ENCODE measurements around the gene COG5. TPM values are rescaled to one million over a fixed set of nuclear protein-coding genes. Genes with fewer than 3 reads are reported as not detected.

The COG5 gene
- total RNA-seq, 1 experiment from 2014 or later: 20.2 TPM

- Histone ChIP-seq H3K23me2 (ENCODE audit: insufficient read length, low read depth, low read length, poor library complexity, severe bottlenecking) (no peaks in the 10 kb centered on the region), H2AFZ (ENCODE audit: low read length) (no peak overlapping the region), H3K27me3 (ENCODE audit: insufficient read depth, low read length) (no peaks in the 10 kb centered on the region; the same call in 1 of the 2 replicates), H2BK120ac (ENCODE audit: low read depth, low read length, poor library complexity, severe bottlenecking) (no peak overlapping the region), H2BK5ac (ENCODE audit: insufficient read length, low read length) (no peak overlapping the region), H3K4me2 (ENCODE audit: insufficient read depth, insufficient read length, low read length) (no peak overlapping the region), H4K5ac (ENCODE audit: insufficient read length, low read depth, low read length) (no peak overlapping the region), H3K27ac (ENCODE audit: insufficient read length, low read depth, low read length) (no peak overlapping the region), H3K79me1 (ENCODE audit: insufficient read depth, low read depth, low read length, poor library complexity, severe bottlenecking) (no peaks in the 10 kb centered on the region), H3K4ac (ENCODE audit: low read depth, low read length) (no peak overlapping the region), H3K79me2 (ENCODE audit: insufficient read depth, low read length) (no peaks in the 10 kb centered on the region), H3K23ac (ENCODE audit: insufficient read length, low read depth, low read length) (no peak overlapping the region), H3K18ac (ENCODE audit: insufficient read length, low read depth, low read length) (no peak overlapping the region), H3K56ac (ENCODE audit: insufficient read length, low read depth, low read length) (no peak overlapping the region), H3K4me1 (ENCODE audit: insufficient read depth, low read length) (no peaks in the 10 kb centered on the region), H2BK20ac (ENCODE audit: low read depth, low read length, poor library complexity, severe bottlenecking) (no peak overlapping the region), H4K91ac (ENCODE audit: insufficient read length, low read depth, low read length) (no peak overlapping the region), H3K9me3 (ENCODE audit: control insufficient read depth, low read depth, low read length) (no peaks in the 10 kb centered on the region), H3T11ph (ENCODE audit: low read length) (no peak overlapping the region), H4K8ac (replicated peaks; ENCODE audit: insufficient read length, low read depth, low read length) (no peak overlapping the region), H4K20me1 (ENCODE audit: control insufficient read depth, insufficient read depth, insufficient read length) (no peaks in the 10 kb centered on the region), H2BK12ac (ENCODE audit: insufficient read length, low read depth, low read length) (no peak overlapping the region), H2BK15ac (ENCODE audit: low read depth, low read length) (no peak overlapping the region), H3K14ac (ENCODE audit: insufficient read depth, low read length) (no peak overlapping the region), H2AK5ac (ENCODE audit: insufficient read length, low read length) (no peak overlapping the region), H3K9ac (ENCODE audit: extremely low read depth, insufficient read length, low read length) (no peak overlapping the region)
- Mint-ChIP-seq H3K27me3 (ENCODE audit: low read depth) (no peaks in the 10 kb centered on the region), H3K9me3 (no peaks in the 10 kb centered on the region), H3K27ac (no peak overlapping the region), H3K4me1 (peaks cover 3 to 4% of the 10 kb centered on the region in 2 experiments; a peak in 2 of 4 replicates), H3K36me3 (ENCODE audit: insufficient read depth in 1 of 3, low read depth in 3 of 3) (0 out of 7 replicates have a peak, but pooled peaks cover 0 to 3% (median 0%) of the 10 kb centered on the region in 3 experiments), H3K4me3 (no peak overlapping the region)
- DNase-seq: no peak
- no CpG with 5 or more reads among the region's 1 CpG for WGBS (ENCODE audit: extremely low coverage, insufficient read length, low lambda C conversion rate)
- TF ChIP-seq, protein P1, sequence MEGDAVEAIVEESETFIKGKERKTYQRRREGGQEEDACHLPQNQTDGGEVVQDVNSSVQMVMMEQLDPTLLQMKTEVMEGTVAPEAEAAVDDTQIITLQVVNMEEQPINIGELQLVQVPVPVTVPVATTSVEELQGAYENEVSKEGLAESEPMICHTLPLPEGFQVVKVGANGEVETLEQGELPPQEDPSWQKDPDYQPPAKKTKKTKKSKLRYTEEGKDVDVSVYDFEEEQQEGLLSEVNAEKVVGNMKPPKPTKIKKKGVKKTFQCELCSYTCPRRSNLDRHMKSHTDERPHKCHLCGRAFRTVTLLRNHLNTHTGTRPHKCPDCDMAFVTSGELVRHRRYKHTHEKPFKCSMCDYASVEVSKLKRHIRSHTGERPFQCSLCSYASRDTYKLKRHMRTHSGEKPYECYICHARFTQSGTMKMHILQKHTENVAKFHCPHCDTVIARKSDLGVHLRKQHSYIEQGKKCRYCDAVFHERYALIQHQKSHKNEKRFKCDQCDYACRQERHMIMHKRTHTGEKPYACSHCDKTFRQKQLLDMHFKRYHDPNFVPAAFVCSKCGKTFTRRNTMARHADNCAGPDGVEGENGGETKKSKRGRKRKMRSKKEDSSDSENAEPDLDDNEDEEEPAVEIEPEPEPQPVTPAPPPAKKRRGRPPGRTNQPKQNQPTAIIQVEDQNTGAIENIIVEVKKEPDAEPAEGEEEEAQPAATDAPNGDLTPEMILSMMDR (conservative IDR thresholded peaks at IDR 0.05): no peak
Measured at GRCh38 chr7:107315716-107316220, 248.0 kb downstream of the COG5 start.

Measured in H9 (cell line).